ENCODE measurements around the gene PSEN2. TPM values are rescaled to one million over a fixed set of nuclear protein-coding genes. Genes with fewer than 3 reads are reported as not detected.

PSEN2 gene
- total and polyA plus RNA-seq, 7 donors, result 4.4 to 56.8 (median 23.2) TPM

GRCh38 chr1:226908419-226908818 is 38.0 kb downstream of the PSEN2 start:
- Histone ChIP-seq H3K27me3 (no peaks in the 10 kb centered on the region), H3K4me1 (peaks cover 0 to 15% (median 14%) of the 10 kb centered on the region in 4 donors), H3K27ac (no peak overlapping the region), H3K9me3 (no peaks in the 10 kb centered on the region), H3K4me3 (no peak overlapping the region), H3K36me3 (peaks cover 0 to 24% (median 3%) of the 10 kb centered on the region in 4 donors)
- no peak for TF ChIP-seq POLR2A (IDR thresholded peaks at IDR 0.05)
- no peak for TF ChIP-seq POLR2AphosphoS5 (IDR thresholded peaks at IDR 0.05)
- no peak for TF ChIP-seq EP300 (IDR thresholded peaks at IDR 0.05)
- no peak for TF ChIP-seq CTCF (IDR thresholded peaks at IDR 0.05)
- WGBS, 2 donors, result 94 to 96% methylated on average over 10 of the region's 10 CpGs
- DNase-seq, result no peak
- intact Hi-C loops (cut with DNase I), result no loop called here

DNA sequence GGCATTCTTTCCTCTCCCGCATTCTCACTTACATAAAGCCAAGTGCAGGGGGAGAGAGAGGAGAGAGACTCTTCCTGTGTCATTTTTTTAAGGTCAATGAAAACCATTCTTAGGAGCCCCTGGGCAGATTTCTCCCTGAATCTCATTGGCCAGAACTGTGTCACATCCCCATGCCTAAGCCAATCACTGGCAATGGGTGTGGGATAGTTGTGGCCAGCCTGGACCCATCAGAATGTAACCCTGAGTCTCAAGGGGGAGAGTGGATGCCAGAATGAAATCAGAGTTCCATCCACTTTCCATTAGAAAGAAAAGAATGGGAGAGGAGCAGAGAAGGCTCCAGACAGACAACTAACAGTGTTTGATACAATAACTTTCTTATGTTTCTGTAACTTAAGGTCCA is 38.5 kb downstream of the PSEN2 start:
- no peak overlapping the region for H3K4me3 ChIP-seq
- TF ChIP-seq POLR2A (IDR thresholded peaks at IDR 0.05) (no peak), POLR2AphosphoS5 (IDR thresholded peaks at IDR 0.05) (no peak), CTCF (IDR thresholded peaks at IDR 0.05) (no peak), EP300 (IDR thresholded peaks at IDR 0.05) (no peak)
- H3K36me3 ChIP-seq, result peaks cover 0 to 24% (median 3%) of the 10 kb centered on the region in 4 donors
- H3K27me3 ChIP-seq, result no peaks in the 10 kb centered on the region
- H3K9me3 ChIP-seq, result no peaks in the 10 kb centered on the region
- intact Hi-C loops (cut with DNase I), result no loop called here
- WGBS, 2 donors, result 36 to 100% methylated on average over 1 of the region's 1 CpG
- H3K4me1 ChIP-seq, result peaks cover 0 to 11% (median 9%) of the 10 kb centered on the region in 4 donors
- no peak overlapping the region for H3K27ac ChIP-seq
- DNase-seq, result no peak

DNA sequence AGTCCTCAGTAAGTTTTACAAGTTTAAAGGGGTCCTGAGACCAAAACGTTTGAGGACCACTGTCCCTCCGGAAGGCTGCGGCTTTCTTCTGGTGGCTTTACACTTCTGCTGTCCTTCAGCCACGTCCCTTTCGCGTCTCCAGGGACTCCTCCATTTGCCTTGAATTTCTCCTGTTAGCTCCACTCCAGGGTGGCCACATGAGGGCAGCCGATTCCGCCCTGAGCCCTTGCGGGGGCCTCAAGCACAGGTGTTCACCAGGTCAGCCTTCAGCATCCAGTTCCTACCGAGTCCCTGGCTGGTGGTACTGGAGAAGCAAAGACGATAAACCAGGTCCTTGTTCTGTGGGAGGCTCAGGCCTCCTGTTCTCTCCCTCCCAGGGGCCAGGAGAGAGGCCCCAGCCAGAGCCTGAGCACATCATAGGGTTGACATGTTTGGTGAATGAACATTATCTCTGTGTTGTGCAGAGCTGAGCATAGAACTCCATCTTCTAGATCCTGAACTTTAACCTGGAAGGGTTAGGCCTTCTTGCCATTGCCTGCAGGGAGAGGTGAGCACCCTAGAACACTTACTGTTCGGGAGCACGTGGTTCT is 42.3 kb downstream of the PSEN2 start:
- TF ChIP-seq CTCF (IDR thresholded peaks at IDR 0.05) (peak; percentile 44 to 63 (median 56)), POLR2AphosphoS5 (IDR thresholded peaks at IDR 0.05) (no peak)
- Histone ChIP-seq H3K27me3 (no peaks in the 10 kb centered on the region), H3K36me3 (peaks cover 0 to 29% (median 3%) of the 10 kb centered on the region in 4 donors), H3K4me1 (peaks cover 0 to 5% (median 0%) of the 10 kb centered on the region in 4 donors), H3K27ac (no peak overlapping the region), H3K9me3 (no peaks in the 10 kb centered on the region), H3K4me3 (no peak overlapping the region)
- DNase-seq, result peak; percentile 80
- 20 to 38% methylated on average over 13 of the region's 13 CpGs for WGBS, 2 donors
- intact Hi-C loops (cut with DNase I), result loop anchor here (5.0 kb wide), 1 partner anchor 525 kb away; no protein-coding TSS in a partner anchor

GRCh38 chr1:226915672-226915995 is 45.2 kb downstream of the PSEN2 start:
- WGBS, 2 donors, result 14 to 38% methylated on average over 3 of the region's 3 CpGs
- H3K4me3 ChIP-seq, result no peak overlapping the region
- no peaks in the 10 kb centered on the region for H3K27me3 ChIP-seq
- no peak for TF ChIP-seq CTCF (IDR thresholded peaks at IDR 0.05)
- TF ChIP-seq POLR2A (IDR thresholded peaks at IDR 0.05), result no peak
- H3K36me3 ChIP-seq, result peaks cover 0 to 24% (median 0%) of the 10 kb centered on the region in 4 donors
- H3K9me3 ChIP-seq, result no peaks in the 10 kb centered on the region
- intact Hi-C loops (cut with DNase I), result no loop called here
- peaks cover 0 to 5% (median 0%) of the 10 kb centered on the region in 4 donors for H3K4me1 ChIP-seq
- no peak for DNase-seq
- H3K27ac ChIP-seq, result no peak overlapping the region

- 91 to 95% methylated on average over 2 of the region's 2 CpGs for WGBS, 2 donors
- DNase-seq, result no peak
- Histone ChIP-seq H3K36me3 (peaks cover 0 to 17% (median 0%) of the 10 kb centered on the region in 4 donors), H3K9me3 (no peaks in the 10 kb centered on the region), H3K27me3 (no peaks in the 10 kb centered on the region), H3K4me1 (peaks cover 0 to 5% (median 0%) of the 10 kb centered on the region in 4 donors), H3K4me3 (no peak overlapping the region), H3K27ac (no peak overlapping the region)
- intact Hi-C loops (cut with DNase I), result no loop called here
- TF ChIP-seq POLR2A (IDR thresholded peaks at IDR 0.05), result no peak
- no peak for TF ChIP-seq POLR2AphosphoS5 (IDR thresholded peaks at IDR 0.05)
- no peak for TF ChIP-seq CTCF (IDR thresholded peaks at IDR 0.05)
- no peak for TF ChIP-seq EP300 (IDR thresholded peaks at IDR 0.05)
Observed at GRCh38 chr1:226916497-226916896, 46.1 kb downstream of the PSEN2 start.
